GM18505 (cell line): ENCODE results near the gene PDZD4.

ENCODE experiments used
- ATAC-seq: cut with Tn5 transposase; IDR thresholded peaks from one replicate; pipeline ENCODE4 v1.9.1; 2021; ENCODE audit not compliant: unreplicated experiment
- POLR2A ChIP-seq: IDR thresholded peaks from 4 replicates; pipeline ENCODE4 v1.6.1; 2011; ENCODE audit warnings: borderline replicate concordance; ENCODE audit not compliant: insufficient read depth, insufficient read length; ENCODE audit errors: extremely low read depth

Gene PDZD4

GRCh38 chrX:153829799-153830639, at the start of gene PDZD4:
TSS of gene PDZD4 (minus strand) at chrX:153830544. CDS start at chrX:153830298, 246 bp downstream.
- TF ChIP-seq POLR2A = no peak
- ATAC-seq = no peak

- no peak for ATAC-seq
- TF ChIP-seq POLR2A = no peak
Measured at GRCh38 chrX:153879741-153880439, 49.5 kb upstream of the PDZD4 start.

GRCh38 chrX:153878969-153879653, 48.8 kb upstream of the PDZD4 start:
- no peak for TF ChIP-seq POLR2A
- no peak for ATAC-seq

GRCh38 chrX:153878345-153878744, 48.0 kb upstream of the PDZD4 start:
- no peak for ATAC-seq
- TF ChIP-seq POLR2A = no peak

GRCh38 chrX:153877571-153878261, 47.4 kb upstream of the PDZD4 start:
- TF ChIP-seq POLR2A = no peak
- no peak for ATAC-seq

- TF ChIP-seq POLR2A = no peak
- no peak for ATAC-seq
Measured at GRCh38 chrX:153876112-153876491, 45.8 kb upstream of the PDZD4 start.

- TF ChIP-seq POLR2A = no peak
- ATAC-seq = no peak
Measured at GRCh38 chrX:153875391-153876111, 45.2 kb upstream of the PDZD4 start.

- TF ChIP-seq POLR2A = no peak
- no peak for ATAC-seq
Measured at GRCh38 chrX:153874366-153875125, 44.2 kb upstream of the PDZD4 start.

GRCh38 chrX:153874085-153874365, 43.7 kb upstream of the PDZD4 start:
- no peak for ATAC-seq
- no peak for TF ChIP-seq POLR2A

- no peak for ATAC-seq
Measured at GRCh38 chrX:153873282-153874084, 43.1 kb upstream of the PDZD4 start.

GRCh38 chrX:153871946-153872878, 41.9 kb upstream of the PDZD4 start:
- no peak for ATAC-seq
- no peak for TF ChIP-seq POLR2A

More at GRCh38 chrX:153873282-153874084, 43.1 kb upstream of the PDZD4 start:
- no peak for TF ChIP-seq POLR2A

- TF ChIP-seq POLR2A = no peak
Measured at GRCh38 chrX:153871451-153871850, 41.1 kb upstream of the PDZD4 start.

More at GRCh38 chrX:153871451-153871850, 41.1 kb upstream of the PDZD4 start:
- no peak for ATAC-seq
